Neutrophil (primary cell): ENCODE data around the gene GALNT7.

Source experiments
- H3K27ac ChIP-seq: fragments of 200-600 bp; sonication (generic); 2 replicates; pipeline ENCODE4 v1.5.1; 2016; ENCODE audit warnings: mild to moderate bottlenecking, moderate library complexity
- H3K27me3 ChIP-seq: fragments of 200-600 bp; sonication (generic); 2 replicates; pipeline ENCODE4 v1.6.0; 2016; ENCODE audit warnings: mild to moderate bottlenecking
- H3K36me3 ChIP-seq: fragments of 200-600 bp; sonication (generic); 2 replicates; pipeline ENCODE4 v1.5.1; 2017
- H3K4me1 ChIP-seq, 2 experiments: fragments of 200-600 bp in 1 of 2; sonication (generic) in 1 of 2; 1 replicate in 1 of 2; 2 replicates in 1 of 2; pipeline versions ENCODE4 v1.5.1 to v1.6.1; 2013 to 2016; ENCODE audit warnings: low read depth in 1 of 2, low read length in 1 of 2, mild to moderate bottlenecking in 1 of 2, moderate library complexity in 1 of 2; ENCODE audit not compliant: control insufficient read depth in 1 of 2, insufficient read depth in 1 of 2
- H3K4me3 ChIP-seq, 2 experiments: fragments of 200-600 bp in 1 of 2; sonication (generic) in 1 of 2; 1 replicate in 1 of 2; 2 replicates in 1 of 2; pipeline ENCODE4 v1.5.1; 2013 to 2016; ENCODE audit warnings: low read depth in 1 of 2, low read length in 1 of 2, mild to moderate bottlenecking in 1 of 2, moderate library complexity in 1 of 2
- H3K9me3 ChIP-seq: fragments of 200-600 bp; sonication (generic); 2 replicates; pipeline ENCODE4 v1.5.1; 2016
- CTCF ChIP-seq: fragments of 200-600 bp; sonication (generic); IDR thresholded peaks from 2 replicates; pipeline ENCODE4 v1.5.1; 2016; ENCODE audit warnings: antibody characterized with exemption

GALNT7 gene

GRCh38 chr4:173252024-173252935 is 83.7 kb downstream of the GALNT7 start:
- Histone ChIP-seq H3K9me3 (no peaks in the 10 kb centered on the region), H3K27ac (no peak overlapping the region), H3K4me1 (no peaks in the 10 kb centered on the region), H3K27me3 (no peaks in the 10 kb centered on the region), H3K36me3 (peaks cover 15% of the 10 kb centered on the region), H3K4me3 (no peak overlapping the region)
- TF ChIP-seq CTCF, result no peak

GRCh38 chr4:173253561-173253960 is 85.0 kb downstream of the GALNT7 start:
- peaks cover 9% of the 10 kb centered on the region for H3K36me3 ChIP-seq
- no peak overlapping the region for H3K27ac ChIP-seq
- H3K9me3 ChIP-seq, result no peaks in the 10 kb centered on the region
- no peak overlapping the region for H3K4me3 ChIP-seq
- TF ChIP-seq CTCF, result no peak
- no peaks in the 10 kb centered on the region for H3K27me3 ChIP-seq
- H3K4me1 ChIP-seq, result no peaks in the 10 kb centered on the region

- Histone ChIP-seq H3K36me3 (peaks cover 4% of the 10 kb centered on the region), H3K9me3 (no peaks in the 10 kb centered on the region), H3K4me3 (no peak overlapping the region), H3K4me1 (no peaks in the 10 kb centered on the region), H3K27me3 (no peaks in the 10 kb centered on the region), H3K27ac (no peak overlapping the region)
- no peak for TF ChIP-seq CTCF
Observed at GRCh38 chr4:173254646-173255045, 86.0 kb downstream of the GALNT7 start.

- Histone ChIP-seq H3K27ac (no peak overlapping the region), H3K4me1 (no peaks in the 10 kb centered on the region), H3K9me3 (no peaks in the 10 kb centered on the region), H3K27me3 (no peaks in the 10 kb centered on the region), H3K4me3 (no peak overlapping the region), H3K36me3 (peaks cover 8% of the 10 kb centered on the region)
- TF ChIP-seq CTCF, result no peak
Observed at GRCh38 chr4:173256825-173257224, 88.2 kb downstream of the GALNT7 start.

- Histone ChIP-seq H3K36me3 (peaks cover 3% of the 10 kb centered on the region), H3K4me3 (no peak overlapping the region), H3K4me1 (no peaks in the 10 kb centered on the region), H3K9me3 (no peaks in the 10 kb centered on the region), H3K27ac (no peak overlapping the region), H3K27me3 (no peaks in the 10 kb centered on the region)
- peak; percentile 32 for TF ChIP-seq CTCF
Observed at GRCh38 chr4:173257732-173258717, 89.4 kb downstream of the GALNT7 start.
